Measurements from ENCODE around the gene OPN1LW.

- TF ChIP-seq POLR2A (IDR thresholded peaks at IDR 0.05; ENCODE audit: low read length), result no peak
- TF ChIP-seq GATA1 (IDR thresholded peaks at IDR 0.05; ENCODE audit: low read depth, low read length), result no peak
Measured at GRCh38 chrX:154131955-154132354, 12.1 kb upstream of the OPN1LW start.

Measured in erythroblast (primary cell).